Skeletal muscle satellite cell (primary cell): Measurements from ENCODE around the gene AGBL5.

ENCODE experiments used
- H3K27me3 ChIP-seq: 2 replicates; pipeline ENCODE4 v1.7.0; 2013; ENCODE audit warnings: low read length; ENCODE audit not compliant: control insufficient read depth, insufficient read depth
- H3K36me3 ChIP-seq: 2 replicates; pipeline ENCODE4 v1.7.0; 2013; ENCODE audit warnings: mild to moderate bottlenecking, control low read depth, low read length; ENCODE audit not compliant: insufficient read depth
- H3K4me1 ChIP-seq: 2 replicates; pipeline ENCODE4 v1.7.0; 2013; ENCODE audit warnings: low read length; ENCODE audit not compliant: control insufficient read depth, insufficient read depth
- H3K4me2 ChIP-seq: 2 replicates; pipeline ENCODE4 v1.7.0; 2013; ENCODE audit warnings: mild to moderate bottlenecking, low read length
- H3K4me3 ChIP-seq: 2 replicates; pipeline ENCODE4 v1.7.0; 2013; ENCODE audit warnings: low read length
- H3K9ac ChIP-seq: 2 replicates; pipeline ENCODE4 v1.7.0; 2013; ENCODE audit warnings: mild to moderate bottlenecking, low read depth, low read length, moderate library complexity
- H3K9me3 ChIP-seq: replicated peaks from 2 replicates; pipeline ENCODE4 v1.7.0; 2013; ENCODE audit warnings: mild to moderate bottlenecking, control low read depth, low read length

The AGBL5 gene

DNA sequence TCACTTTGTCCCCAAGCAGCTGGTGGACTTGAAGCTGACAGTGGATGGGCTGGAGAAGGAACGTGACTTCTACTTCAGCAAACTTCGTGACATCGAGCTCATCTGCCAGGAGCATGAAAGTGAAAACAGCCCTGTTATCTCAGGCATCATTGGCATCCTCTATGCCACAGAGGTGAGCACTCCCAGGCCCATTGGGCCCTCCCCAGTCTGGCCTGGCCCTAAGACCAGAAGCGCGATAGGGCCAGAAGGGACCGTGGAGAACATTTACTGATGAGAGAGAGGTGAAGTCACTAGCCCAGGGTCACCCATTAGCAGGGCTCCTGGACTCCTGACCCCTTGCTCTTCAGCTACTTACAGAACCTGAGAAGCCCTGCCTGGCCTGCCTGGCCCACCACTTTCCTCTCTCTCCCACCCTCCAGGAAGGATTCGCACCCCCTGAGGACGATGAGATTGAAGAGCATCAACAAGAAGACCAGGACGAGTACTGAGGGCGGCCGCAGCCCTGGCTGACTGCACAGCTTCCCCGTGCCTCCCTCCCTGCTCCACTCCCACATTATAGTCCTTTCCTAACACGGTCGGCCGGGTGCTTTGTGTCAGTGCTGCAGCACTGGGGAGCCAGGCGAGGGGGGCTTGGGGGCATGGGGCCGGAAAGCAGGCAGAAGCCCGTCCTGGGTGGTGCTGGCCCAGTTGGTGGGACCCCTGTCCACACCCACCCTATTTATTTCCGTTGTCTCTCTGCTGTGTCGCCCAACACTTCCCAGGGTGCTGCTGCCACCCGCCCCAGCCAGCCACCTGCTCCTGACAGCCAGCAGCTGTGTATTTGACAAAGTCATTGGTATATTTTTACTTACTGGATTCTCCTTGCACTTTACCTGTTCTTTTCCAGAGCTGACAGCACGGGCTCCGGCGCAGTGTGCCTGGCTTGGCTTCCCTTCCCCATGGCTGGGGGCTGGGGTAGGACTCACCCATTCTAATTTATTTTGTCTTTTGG, 25.3 kb upstream of the AGBL5 start:
- peaks cover 18% of the 10 kb centered on the region for H3K36me3 ChIP-seq
- no peak overlapping the region for H3K4me2 ChIP-seq
- no peaks in the 10 kb centered on the region for H3K9me3 ChIP-seq
- H3K4me1 ChIP-seq = no peaks in the 10 kb centered on the region
- H3K4me3 ChIP-seq = no peak overlapping the region
- no peaks in the 10 kb centered on the region for H3K27me3 ChIP-seq
- no peak overlapping the region for H3K9ac ChIP-seq

DNA sequence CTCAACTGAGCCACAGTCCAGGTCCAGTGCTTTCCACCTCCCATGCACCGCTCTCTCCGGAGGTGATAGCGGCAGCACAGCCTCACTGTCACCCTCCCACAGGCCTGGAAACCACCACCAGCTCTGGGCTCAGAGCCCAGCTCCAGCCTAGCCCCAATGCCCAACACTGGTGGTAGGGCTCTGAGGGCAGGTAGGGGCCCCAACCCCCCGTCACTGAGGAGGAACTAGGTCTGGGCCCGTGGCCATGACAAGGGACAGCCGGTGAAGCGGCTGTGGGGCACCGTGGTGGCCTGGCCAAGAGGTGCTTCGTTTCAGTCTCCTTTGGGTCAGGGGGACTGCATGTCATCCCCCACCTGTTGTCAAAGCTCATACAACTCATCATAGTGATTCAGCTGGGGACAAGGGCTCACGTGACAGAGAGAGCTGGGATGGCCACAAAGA, 24.2 kb upstream of the AGBL5 start:
- peaks cover 18% of the 10 kb centered on the region for H3K36me3 ChIP-seq
- H3K27me3 ChIP-seq = no peaks in the 10 kb centered on the region
- no peak overlapping the region for H3K4me3 ChIP-seq
- no peak overlapping the region for H3K4me2 ChIP-seq
- no peak overlapping the region for H3K9ac ChIP-seq
- H3K4me1 ChIP-seq = no peaks in the 10 kb centered on the region
- no peaks in the 10 kb centered on the region for H3K9me3 ChIP-seq

DNA sequence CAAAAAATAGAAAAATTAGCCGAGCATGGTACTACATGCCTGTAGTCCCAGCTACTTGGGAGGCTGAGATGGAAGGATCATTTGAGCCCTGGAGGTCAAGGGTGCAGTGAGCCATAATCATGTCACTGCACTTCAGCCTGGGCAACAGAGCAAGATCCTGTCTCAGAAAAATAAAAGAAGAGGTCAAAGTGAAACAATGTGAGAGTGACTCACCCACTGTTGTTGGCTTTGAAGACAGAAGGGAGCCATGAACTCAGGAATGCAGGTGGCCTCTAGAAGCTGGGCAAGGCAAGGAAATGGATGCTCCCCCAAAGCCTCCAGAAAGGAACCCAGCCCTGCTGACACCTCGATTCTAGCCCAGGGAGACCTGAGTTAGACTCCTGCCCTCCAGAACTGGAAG, 22.4 kb upstream of the AGBL5 start:
- no peak overlapping the region for H3K4me2 ChIP-seq
- no peak overlapping the region for H3K9ac ChIP-seq
- H3K27me3 ChIP-seq = no peaks in the 10 kb centered on the region
- no peaks in the 10 kb centered on the region for H3K9me3 ChIP-seq
- no peak overlapping the region for H3K4me3 ChIP-seq
- H3K4me1 ChIP-seq = peaks cover 3% of the 10 kb centered on the region
- H3K36me3 ChIP-seq = peaks cover 10% of the 10 kb centered on the region

DNA sequence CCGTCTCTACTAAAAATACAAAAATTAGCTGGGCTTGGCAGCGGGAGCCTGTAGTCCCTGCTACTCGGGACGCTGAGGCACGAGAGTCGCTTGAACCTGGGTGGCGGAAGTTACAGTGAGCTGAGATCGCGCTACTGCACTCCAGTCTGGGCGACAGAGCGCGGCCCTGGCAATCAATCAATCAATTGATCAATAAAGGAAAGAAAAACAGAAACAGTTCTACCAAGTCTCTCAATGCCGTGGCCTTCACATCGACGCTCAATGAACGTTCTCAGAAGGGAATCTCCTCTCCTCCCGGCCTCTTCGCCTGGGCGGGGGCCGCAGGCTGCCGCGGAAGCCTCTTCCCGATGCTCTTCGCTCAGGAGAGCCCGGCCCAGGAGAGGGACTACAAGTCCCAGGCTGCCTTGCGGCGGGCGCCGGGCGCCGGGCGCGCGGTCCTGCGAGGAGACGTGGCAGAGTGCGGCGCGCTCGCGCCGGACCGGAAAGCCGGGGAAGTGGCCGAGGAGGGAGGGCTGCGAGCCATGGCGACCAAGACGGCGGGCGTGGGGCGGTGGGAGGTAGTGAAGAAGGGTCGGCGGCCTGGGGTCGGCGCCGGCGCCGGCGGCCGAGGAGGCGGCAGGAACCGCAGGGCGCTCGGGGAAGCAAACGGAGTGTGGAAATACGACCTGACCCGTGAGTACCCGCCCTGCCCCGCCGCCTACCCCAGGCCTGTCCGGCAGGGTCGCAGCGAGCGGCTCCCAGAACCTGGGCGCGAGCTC, 18.8 kb upstream of the AGBL5 start, which contains the start of gene TMEM214:
Gene TMEM214, plus strand, starts transcription at position 471 of the 758 bp plus-strand sequence. Its CDS starts 51 bp downstream, at position 522.
- H3K36me3 ChIP-seq = peaks cover 41% of the 10 kb centered on the region
- H3K9ac ChIP-seq = peak within 1 kb of the TSS; percentile 99
- H3K4me2 ChIP-seq = peak within 1 kb of the TSS; percentile 97
- peaks cover 12% of the 10 kb centered on the region for H3K4me1 ChIP-seq
- peak within 1 kb of the TSS; percentile 99 for H3K4me3 ChIP-seq
- H3K27me3 ChIP-seq = no peaks in the 10 kb centered on the region
- no peaks in the 10 kb centered on the region for H3K9me3 ChIP-seq

DNA sequence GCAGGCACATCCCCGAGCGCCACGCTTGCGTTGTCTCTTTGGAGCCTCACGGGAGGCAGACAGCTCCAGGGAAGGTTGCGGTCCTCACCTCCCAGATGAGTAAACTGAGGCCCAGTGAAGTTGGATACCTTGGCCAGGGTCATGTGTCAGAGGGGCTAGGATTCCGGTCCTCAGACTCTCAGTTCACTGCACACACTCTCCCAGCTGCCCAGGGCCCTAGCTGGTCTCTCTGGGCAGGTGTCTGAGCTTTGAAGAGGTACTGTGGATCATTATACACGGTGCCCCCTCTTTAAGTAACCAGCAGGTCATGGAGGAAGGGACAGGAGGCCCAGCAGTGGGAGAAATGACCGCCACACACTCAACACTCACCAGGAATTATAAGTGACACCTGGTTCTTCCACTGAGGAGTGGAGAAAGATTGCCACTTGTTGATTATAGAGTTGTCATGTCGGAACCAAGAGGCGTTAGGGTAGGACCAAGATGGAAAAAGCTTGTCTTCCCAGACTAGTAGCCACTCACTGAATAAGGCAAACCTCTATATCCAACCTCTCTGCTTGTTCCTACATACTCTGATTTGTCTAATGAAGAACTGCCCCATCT, 18.1 kb upstream of the AGBL5 start:
- Histone ChIP-seq H3K4me2 (peak overlapping the region; percentile 97), H3K4me1 (peaks cover 12% of the 10 kb centered on the region), H3K36me3 (peaks cover 42% of the 10 kb centered on the region), H3K9ac (peak overlapping the region; percentile 99), H3K4me3 (peak overlapping the region; percentile 99), H3K9me3 (no peaks in the 10 kb centered on the region), H3K27me3 (no peaks in the 10 kb centered on the region)

DNA sequence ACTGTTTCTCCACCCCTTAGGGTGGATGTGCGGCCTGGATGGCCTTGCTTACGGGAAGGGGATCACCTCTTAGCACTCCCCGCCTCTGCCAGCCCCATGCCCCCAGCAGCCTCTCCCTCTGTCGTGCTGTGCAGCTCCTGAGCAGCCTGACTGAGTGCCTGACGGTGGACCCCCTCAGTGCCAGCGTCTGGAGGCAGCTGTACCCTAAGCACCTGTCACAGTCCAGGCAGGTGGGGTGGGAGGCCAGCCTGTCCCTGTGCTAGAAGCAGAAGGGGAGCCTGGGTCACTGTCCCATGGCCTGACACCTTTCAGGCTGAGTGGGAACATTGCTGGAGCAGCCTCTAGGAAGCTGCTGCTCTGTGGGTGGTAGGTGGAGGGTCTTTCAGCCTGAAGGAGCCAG, 13.5 kb upstream of the AGBL5 start:
- Histone ChIP-seq H3K9me3 (no peaks in the 10 kb centered on the region), H3K4me3 (no peak overlapping the region), H3K27me3 (no peaks in the 10 kb centered on the region), H3K4me2 (no peak overlapping the region), H3K4me1 (peaks cover 21% of the 10 kb centered on the region), H3K36me3 (peaks cover 88% of the 10 kb centered on the region), H3K9ac (no peak overlapping the region)

DNA sequence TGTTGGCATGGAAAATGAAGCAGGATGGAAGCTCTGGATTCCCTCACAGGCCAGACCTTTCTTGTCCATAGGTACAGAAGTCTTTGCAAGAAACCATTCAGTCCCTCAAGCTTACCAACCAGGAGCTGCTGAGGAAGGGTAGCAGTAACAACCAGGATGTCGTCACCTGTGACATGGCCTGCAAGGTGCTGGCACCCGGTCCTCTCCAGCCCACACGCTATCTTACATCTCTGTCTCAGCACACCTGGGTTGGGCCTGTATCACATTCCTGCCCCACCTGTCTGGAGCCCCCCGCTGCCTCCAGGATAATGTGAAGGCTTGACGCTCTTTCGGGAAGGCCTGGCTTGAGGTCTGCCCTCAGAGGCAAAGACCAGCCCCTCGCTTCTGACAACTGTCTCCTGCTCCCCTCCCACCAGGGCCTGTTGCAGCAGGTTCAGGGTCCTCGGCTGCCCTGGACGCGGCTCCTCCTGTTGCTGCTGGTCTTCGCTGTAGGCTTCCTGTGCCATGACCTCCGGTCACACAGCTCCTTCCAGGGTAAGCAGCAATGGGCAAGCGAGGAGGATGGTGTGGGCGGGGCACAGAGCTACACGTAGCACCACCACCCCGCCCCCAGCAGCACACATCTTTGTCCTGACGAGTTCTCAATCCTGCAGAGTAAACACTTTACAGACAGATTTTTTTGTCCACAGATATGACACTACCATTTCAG, 12.7 kb upstream of the AGBL5 start:
- Histone ChIP-seq H3K4me2 (no peak overlapping the region), H3K9ac (no peak overlapping the region), H3K4me1 (peaks cover 21% of the 10 kb centered on the region), H3K4me3 (no peak overlapping the region), H3K27me3 (no peaks in the 10 kb centered on the region), H3K36me3 (peaks cover 88% of the 10 kb centered on the region), H3K9me3 (no peaks in the 10 kb centered on the region)

DNA sequence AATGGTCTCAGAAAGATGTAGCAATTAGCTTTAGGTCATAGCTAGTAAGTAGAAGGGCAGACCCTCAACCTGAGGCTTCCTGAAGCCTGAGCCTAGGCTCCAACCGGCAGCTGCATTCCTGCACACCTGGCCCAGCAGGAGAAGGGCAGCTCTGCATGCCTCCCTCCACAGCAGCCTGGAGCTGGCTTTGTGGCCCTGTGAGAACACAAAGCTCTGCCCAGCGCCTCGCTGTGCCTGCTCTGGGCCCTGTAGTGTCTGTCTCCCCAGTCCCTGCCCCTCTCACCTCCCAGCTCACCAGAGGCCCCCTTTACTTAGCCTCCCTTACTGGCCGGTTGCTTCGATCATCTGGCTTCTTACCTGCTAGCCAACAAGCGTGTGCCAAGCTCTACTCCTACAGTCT, 12.0 kb upstream of the AGBL5 start:
- Histone ChIP-seq H3K36me3 (peaks cover 82% of the 10 kb centered on the region), H3K4me3 (no peak overlapping the region), H3K27me3 (no peaks in the 10 kb centered on the region), H3K9me3 (no peaks in the 10 kb centered on the region), H3K9ac (no peak overlapping the region), H3K4me1 (peaks cover 15% of the 10 kb centered on the region), H3K4me2 (no peak overlapping the region)

DNA sequence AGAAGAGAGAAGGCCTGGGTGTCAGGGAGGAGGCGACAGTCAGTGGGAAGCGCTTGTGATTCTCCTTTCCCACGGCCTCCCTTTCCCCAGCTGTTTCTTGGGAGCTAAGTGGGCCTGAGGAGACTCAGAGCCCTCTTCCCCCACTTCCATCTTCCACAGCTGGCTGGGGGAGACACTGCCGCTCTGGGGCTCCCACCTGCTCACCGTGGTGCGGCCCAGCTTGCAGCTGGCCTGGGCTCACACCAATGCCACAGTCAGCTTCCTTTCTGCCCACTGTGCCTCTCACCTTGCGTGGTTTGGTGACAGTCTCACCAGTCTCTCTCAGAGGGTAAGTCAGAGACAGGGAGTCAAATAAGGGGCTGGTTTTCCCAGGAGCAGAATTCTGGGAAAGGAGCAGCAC, 11.6 kb upstream of the AGBL5 start:
- no peaks in the 10 kb centered on the region for H3K9me3 ChIP-seq
- H3K4me1 ChIP-seq = peaks cover 13% of the 10 kb centered on the region
- H3K9ac ChIP-seq = no peak overlapping the region
- H3K36me3 ChIP-seq = peaks cover 80% of the 10 kb centered on the region
- no peaks in the 10 kb centered on the region for H3K27me3 ChIP-seq
- no peak overlapping the region for H3K4me3 ChIP-seq
- no peak overlapping the region for H3K4me2 ChIP-seq

DNA sequence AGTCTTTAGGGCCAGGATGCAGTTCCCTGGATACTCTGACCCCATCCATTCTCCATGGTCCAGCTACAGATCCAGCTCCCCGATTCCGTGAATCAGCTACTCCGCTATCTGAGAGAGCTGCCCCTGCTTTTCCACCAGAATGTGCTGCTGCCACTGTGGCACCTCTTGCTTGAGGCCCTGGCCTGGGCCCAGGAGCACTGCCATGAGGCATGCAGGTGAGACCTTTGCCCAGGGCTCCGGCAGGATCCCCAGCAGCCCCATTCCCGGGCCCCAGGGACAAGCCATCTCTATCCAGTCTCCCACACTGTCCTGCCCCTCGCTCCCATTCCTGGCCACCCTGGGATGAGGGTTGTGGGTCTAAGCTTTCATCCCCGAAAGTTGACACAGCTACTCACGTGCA, 11.2 kb upstream of the AGBL5 start:
- H3K4me2 ChIP-seq = no peak overlapping the region
- H3K9me3 ChIP-seq = no peaks in the 10 kb centered on the region
- H3K36me3 ChIP-seq = peaks cover 76% of the 10 kb centered on the region
- H3K4me1 ChIP-seq = peaks cover 10% of the 10 kb centered on the region
- H3K9ac ChIP-seq = no peak overlapping the region
- no peaks in the 10 kb centered on the region for H3K27me3 ChIP-seq
- H3K4me3 ChIP-seq = no peak overlapping the region

DNA sequence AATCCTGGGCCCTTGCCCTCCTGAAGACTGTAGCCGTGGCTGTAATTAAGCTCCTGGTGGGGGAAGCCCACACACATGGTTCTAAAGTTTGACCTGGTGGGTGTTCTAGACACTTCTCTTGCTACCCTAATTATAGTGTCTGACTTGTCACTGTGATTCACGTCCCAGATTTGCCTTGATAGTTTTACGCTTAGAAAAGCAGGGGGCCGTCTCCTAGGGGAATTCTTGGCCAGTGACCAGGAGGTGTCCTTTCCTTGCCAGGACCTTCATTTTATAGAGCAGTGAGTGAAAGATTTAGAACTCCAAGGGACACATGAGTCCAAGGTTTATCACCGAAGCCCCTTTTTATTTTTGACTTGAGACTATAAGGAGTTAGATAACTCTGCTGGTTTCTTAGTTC, 9.7 kb upstream of the AGBL5 start:
- no peak overlapping the region for H3K4me3 ChIP-seq
- no peaks in the 10 kb centered on the region for H3K9me3 ChIP-seq
- no peak overlapping the region for H3K9ac ChIP-seq
- peaks cover 61% of the 10 kb centered on the region for H3K36me3 ChIP-seq
- no peaks in the 10 kb centered on the region for H3K27me3 ChIP-seq
- peaks cover 10% of the 10 kb centered on the region for H3K4me1 ChIP-seq
- H3K4me2 ChIP-seq = no peak overlapping the region
